Muscle layer of duodenum (tissue), 2 donors: ENCODE results near the gene ERI3.

Experiments
- H3K27ac ChIP-seq: one replicate; pipeline ENCODE4 v1.7.0; 2013; ENCODE audit warnings: mild to moderate bottlenecking, low read length
- H3K27me3 ChIP-seq: one replicate; pipeline ENCODE4 v1.7.0; 2013; ENCODE audit warnings: low read depth, mild to moderate bottlenecking, control low read depth, low read length
- H3K36me3 ChIP-seq, 2 donors: one replicate each; pipeline ENCODE4 v1.7.0; 2013; ENCODE audit warnings: low read length in 2 of 2, control low read depth in 1 of 2, mild to moderate bottlenecking in 1 of 2; ENCODE audit not compliant: insufficient read depth in 2 of 2, control insufficient read depth in 1 of 2
- H3K4me1 ChIP-seq, 2 donors: one replicate each; pipeline ENCODE4 v1.7.0; 2013; ENCODE audit warnings: low read length in 2 of 2, mild to moderate bottlenecking in 2 of 2, control low read depth in 1 of 2, moderate library complexity in 1 of 2; ENCODE audit not compliant: insufficient read depth in 2 of 2, control insufficient read depth in 1 of 2
- H3K4me3 ChIP-seq, 2 donors: one replicate each; pipeline ENCODE4 v1.7.0; 2013; ENCODE audit warnings: low read length in 2 of 2, low read depth in 1 of 2, mild to moderate bottlenecking in 1 of 2
- H3K9me3 ChIP-seq, 2 donors: one replicate each; pipeline ENCODE4 v1.7.0; 2013; ENCODE audit warnings: low read length in 2 of 2, control low read depth in 1 of 2, mild to moderate bottlenecking in 1 of 2; ENCODE audit not compliant: control insufficient read depth in 1 of 2
- donor health status: healthy.

The ERI3 gene

DNA sequence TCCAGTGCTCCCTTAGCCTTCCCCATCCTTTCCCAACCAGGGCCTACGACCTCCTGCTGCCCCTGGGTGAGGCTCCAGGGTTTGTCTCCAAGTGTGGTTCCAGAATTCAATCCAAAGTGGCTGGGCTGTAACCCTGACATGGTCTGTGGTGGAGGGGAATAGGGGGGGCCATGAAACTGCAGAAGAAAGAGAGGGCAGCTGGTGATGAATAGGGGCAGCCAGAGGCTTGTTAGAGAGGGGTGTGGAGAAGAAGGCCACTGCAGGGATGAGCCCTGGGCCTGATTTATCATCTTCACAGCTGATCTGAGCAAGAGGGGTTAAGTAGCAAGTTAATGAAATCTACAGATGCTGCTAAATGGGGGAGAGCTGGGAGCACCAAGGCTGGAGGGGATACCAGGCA, 12.9 kb upstream of the ERI3 start:
- no peaks in the 10 kb centered on the region for H3K4me1 ChIP-seq
- H3K36me3 ChIP-seq, result no peaks in the 10 kb centered on the region
- H3K27ac ChIP-seq, result no peak overlapping the region
- H3K9me3 ChIP-seq, result no peaks in the 10 kb centered on the region
- no peak overlapping the region for H3K4me3 ChIP-seq
- H3K27me3 ChIP-seq, result no peaks in the 10 kb centered on the region

DNA sequence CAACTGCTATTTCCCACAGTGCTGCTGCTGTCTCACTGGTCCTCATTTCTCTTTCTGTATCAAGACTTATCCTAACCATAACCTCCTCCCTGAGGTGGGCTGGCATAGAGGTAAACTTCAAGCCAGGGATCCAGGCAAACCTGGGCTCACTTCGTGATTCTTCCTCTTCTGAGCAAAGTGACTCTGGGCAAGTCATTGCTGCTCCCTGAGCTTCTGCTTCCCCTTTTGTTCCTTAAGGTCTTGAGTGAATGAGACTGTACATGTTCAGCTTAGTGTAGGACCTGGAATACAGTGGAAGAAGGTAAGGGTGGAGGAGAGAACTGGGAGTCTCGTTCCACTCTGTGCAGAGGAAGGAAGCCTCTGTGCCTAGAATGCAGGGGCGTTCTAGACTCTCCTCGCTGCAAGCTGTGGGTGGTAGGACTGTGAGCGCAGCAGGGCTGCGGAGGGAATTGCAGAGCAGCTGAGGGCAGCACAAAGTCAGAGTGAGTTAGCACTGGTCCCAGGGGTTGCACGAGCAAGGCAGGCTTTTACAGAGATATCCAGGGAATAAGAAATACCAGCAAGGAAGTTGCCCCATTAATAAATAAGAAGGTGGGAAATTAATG, 11.4 kb upstream of the ERI3 start:
- Histone ChIP-seq H3K4me1 (no peaks in the 10 kb centered on the region), H3K4me3 (no peak overlapping the region), H3K27ac (no peak overlapping the region), H3K36me3 (no peaks in the 10 kb centered on the region), H3K27me3 (no peaks in the 10 kb centered on the region), H3K9me3 (no peaks in the 10 kb centered on the region)

DNA sequence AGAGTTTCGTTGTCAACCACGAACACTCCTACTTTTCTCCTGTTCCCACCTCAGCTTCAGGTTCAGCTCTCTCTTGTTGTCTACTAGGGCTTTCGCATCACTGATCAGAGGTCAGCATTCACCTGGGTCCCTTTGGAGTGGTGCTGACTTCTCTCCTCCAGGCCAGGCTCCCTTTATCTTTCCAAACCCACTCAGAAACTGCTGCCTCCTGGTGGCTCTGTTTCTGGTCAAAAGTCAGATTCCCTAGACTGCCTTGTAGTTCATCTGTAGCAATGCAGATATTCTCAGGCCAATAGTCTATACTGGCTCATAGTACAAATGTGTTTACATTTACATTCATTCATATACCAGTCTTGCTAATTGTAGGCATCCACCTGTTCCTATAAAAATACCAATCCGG, 6.4 kb upstream of the ERI3 start:
- H3K4me3 ChIP-seq, result no peak overlapping the region
- no peaks in the 10 kb centered on the region for H3K27me3 ChIP-seq
- no peaks in the 10 kb centered on the region for H3K4me1 ChIP-seq
- H3K36me3 ChIP-seq, result no peaks in the 10 kb centered on the region
- H3K27ac ChIP-seq, result no peak overlapping the region
- no peaks in the 10 kb centered on the region for H3K9me3 ChIP-seq

DNA sequence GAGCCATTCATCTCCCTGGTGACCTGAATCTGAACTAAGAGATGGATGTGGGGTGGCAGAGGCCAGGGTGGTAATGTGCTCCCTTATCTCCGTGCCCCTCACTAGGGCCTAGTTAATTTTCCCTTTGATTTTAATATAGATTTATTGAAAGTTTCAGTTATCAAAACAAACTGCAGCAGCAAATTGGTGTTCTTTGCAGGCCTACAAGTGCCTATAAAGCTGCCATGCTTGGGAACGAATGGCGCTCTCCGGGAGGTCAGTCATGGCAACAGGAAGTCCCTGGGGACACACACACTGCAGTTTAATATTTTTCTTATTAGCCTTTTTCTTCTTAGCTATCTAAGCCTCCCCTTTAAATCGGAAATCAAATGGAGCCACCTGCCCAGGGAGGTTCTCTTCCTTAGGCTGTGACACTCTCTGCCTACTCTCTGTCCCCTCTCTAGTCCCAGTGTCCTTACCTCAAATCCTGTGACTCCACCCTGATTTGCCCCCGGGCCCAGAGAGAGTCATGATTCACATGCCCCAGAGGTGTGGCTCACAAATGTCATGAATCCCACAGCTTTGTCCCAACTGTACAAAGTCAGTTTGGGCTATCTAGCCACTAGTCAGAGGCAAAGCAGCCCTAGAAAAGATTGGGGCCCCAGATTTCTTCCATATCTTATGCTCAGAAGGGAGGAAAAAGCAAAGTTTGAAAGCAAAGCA, 4.3 kb upstream of the ERI3 start:
- H3K9me3 ChIP-seq, result no peaks in the 10 kb centered on the region
- peaks cover 2 to 6% of the 10 kb centered on the region in 2 donors for H3K4me1 ChIP-seq
- H3K36me3 ChIP-seq, result no peaks in the 10 kb centered on the region
- H3K4me3 ChIP-seq, result no peak overlapping the region
- H3K27ac ChIP-seq, result no peak overlapping the region
- H3K27me3 ChIP-seq, result no peaks in the 10 kb centered on the region

DNA sequence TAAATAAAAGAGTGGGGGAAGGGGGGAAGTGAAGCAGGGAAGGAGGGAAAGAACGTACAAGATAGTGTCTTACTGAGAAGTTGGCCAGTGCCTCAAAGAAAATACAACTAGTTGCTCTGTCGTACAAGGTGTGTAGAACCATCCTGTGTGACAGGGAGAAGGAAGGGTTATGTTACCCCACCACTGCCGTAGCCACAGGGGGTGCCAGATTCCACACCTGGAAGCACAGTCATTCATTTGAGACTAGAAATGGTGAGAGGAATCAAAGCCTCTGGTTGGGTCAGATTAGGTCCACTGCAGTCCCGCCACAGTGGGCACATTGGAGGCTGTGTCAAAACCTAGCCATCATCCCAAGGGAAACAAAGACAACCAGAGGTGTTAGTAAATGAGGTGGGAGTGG, 2.7 kb upstream of the ERI3 start:
- no peak overlapping the region for H3K27ac ChIP-seq
- H3K36me3 ChIP-seq, result no peaks in the 10 kb centered on the region
- no peak overlapping the region for H3K4me3 ChIP-seq
- peaks cover 6 to 20% of the 10 kb centered on the region in 2 donors for H3K4me1 ChIP-seq
- no peaks in the 10 kb centered on the region for H3K9me3 ChIP-seq
- no peaks in the 10 kb centered on the region for H3K27me3 ChIP-seq

DNA sequence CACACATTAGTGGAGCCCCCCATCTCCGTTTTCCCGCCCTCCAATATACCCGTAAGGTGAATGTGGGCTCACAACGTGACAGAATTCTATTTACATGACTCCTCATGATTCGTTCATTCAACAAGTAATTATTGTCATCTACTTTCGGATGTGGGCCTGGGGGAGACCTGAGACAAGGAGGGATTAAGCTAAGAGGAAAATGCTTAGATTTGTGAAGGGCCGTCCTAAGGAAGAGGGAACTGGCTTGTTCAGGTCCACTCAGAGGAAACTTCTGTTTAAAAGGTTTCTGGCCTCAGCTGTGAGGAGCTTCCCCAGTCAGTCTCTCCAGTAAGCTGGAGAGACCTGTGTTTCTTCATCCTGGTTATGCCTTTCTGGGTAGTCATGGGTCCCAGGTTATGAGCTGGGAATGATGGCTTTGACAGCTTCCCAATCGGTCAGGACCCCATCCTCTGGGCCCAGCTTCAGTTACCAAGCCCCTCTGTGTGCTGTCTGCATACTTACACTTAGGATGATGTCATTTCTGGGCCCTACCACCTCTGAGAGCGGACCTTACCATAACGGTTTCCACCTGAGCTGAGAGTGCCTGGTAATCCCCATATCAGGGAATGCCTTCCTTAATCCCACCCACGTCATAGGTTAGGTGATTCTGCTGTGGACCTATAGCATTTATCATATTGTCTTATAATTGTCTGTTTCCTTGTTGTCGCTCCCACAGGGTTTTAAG, 687 bp upstream of the ERI3 start:
- Histone ChIP-seq H3K27ac (no peak overlapping the region), H3K9me3 (no peaks in the 10 kb centered on the region), H3K36me3 (no peaks in the 10 kb centered on the region), H3K27me3 (no peaks in the 10 kb centered on the region), H3K4me1 (peaks cover 6 to 20% of the 10 kb centered on the region in 2 donors), H3K4me3 (peak overlapping the region; percentile 51 to 99)

DNA sequence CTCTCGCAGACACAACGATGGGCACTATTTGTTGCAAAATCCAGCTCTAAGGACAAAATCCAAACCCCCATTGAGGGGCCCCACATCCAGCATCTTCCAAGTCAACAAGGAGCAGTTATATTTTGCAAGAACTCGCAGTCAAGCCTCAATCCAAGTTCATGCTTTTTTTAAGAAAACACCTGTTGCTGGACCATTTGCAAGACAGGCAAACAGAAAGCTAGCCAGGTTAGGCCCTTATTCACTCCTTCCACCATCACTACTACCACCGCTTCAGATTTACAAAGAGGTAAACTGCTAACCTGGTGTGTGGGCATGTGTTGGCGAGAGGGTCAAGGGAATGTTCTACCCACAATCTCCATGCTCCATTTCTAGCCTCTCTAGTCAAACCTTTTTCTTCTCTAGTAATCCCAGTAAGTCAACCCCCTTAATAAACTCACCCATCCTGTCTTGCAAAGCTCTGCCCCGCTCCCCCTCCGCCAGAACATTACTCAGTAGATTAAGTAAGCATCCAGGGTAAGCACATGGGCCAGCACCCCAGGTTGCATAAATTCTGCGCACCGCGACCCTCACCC, 703 bp downstream of the ERI3 start:
- H3K27ac ChIP-seq, result peak overlapping the region; percentile 14
- no peaks in the 10 kb centered on the region for H3K9me3 ChIP-seq
- H3K4me3 ChIP-seq, result peak overlapping the region; percentile 76 to 99
- H3K27me3 ChIP-seq, result no peaks in the 10 kb centered on the region
- H3K36me3 ChIP-seq, result no peaks in the 10 kb centered on the region
- peaks cover 6 to 20% of the 10 kb centered on the region in 2 donors for H3K4me1 ChIP-seq

DNA sequence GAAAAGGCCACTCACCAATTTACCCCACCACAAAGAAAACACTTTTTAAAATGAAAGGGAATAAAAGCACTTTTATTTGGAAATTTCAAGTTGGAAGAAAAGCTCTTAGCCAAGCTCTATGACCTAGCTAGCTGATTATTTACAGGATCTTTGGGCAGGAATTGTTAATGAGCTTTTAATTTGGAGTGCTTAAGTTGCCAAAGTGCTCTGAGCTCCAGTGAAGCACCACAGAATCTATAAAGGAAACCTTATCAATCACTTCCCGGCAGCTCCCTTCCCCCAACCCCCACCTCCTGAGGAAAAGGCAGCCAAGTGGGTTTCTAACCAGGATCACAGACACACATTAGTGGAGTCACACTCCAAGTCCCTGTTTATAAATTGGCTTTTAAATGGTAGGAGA, 1.5 kb downstream of the ERI3 start:
- Histone ChIP-seq H3K27me3 (no peaks in the 10 kb centered on the region), H3K36me3 (no peaks in the 10 kb centered on the region), H3K27ac (no peak overlapping the region), H3K4me1 (peaks cover 6 to 20% of the 10 kb centered on the region in 2 donors), H3K4me3 (no peak overlapping the region), H3K9me3 (no peaks in the 10 kb centered on the region)

DNA sequence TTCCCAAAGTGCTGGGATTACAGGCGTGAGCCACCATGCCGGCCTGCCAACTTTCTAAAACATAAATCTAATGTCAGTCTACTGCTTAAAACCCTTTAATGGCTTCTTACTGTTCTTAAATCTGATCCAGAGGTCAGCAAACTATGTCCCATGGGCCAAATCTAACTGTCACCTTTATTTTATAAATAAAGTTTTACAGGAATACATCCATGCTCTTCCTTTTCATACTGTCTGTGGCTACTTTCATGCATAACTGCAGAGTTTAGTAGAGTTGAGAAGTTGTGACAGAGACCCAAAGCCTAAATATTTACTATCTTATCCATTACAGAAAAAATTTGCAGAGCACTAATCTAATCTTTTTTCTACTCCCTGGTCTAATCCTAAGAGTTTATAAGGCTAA, 3.8 kb downstream of the ERI3 start:
- Histone ChIP-seq H3K27ac (no peak overlapping the region), H3K27me3 (no peaks in the 10 kb centered on the region), H3K4me3 (no peak overlapping the region), H3K4me1 (peaks cover 6 to 30% of the 10 kb centered on the region in 2 donors), H3K36me3 (no peaks in the 10 kb centered on the region), H3K9me3 (no peaks in the 10 kb centered on the region)

DNA sequence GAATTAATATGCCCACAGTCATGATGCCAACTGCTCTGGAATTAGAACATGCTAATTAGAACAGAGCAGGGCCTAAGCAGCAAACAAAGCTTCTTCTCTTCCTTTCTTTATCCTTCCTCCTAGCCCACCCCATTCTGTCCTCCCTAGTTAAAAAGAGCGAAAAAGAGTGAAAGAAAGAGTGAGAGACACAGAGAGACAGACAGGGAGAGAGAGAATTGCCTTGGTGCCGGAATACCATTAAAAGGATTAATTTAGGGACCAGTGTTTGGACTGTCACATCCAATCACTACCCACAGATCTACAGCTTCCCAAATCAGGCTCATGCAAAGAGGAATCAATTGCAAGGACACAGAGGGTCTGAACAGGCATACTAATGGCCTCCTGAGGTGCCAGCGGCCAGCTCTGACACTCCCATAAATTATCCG, 7.0 kb downstream of the ERI3 start:
- H3K4me1 ChIP-seq, result peaks cover 0 to 23% of the 10 kb centered on the region in 2 donors
- H3K4me3 ChIP-seq, result no peak overlapping the region
- no peaks in the 10 kb centered on the region for H3K9me3 ChIP-seq
- no peaks in the 10 kb centered on the region for H3K36me3 ChIP-seq
- H3K27me3 ChIP-seq, result no peaks in the 10 kb centered on the region
- H3K27ac ChIP-seq, result no peak overlapping the region

DNA sequence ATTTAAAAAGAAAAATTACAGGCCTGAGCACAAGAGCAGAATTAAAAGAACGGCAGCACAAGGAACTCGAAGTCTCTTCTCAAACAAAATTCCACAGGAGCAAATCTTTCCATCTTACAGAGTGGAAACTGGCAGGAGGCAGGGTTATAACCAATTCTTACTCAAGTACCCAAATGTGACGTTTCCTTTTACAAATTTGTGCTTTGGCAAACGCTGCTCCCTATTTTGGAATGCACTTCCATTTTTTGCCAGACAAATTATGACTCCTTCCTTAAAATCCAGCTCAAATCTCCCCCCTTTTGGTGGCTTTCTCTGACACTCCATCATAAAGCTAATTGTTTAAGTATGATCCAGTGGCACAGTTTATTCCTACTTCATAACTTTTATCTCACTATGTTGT, 7.8 kb downstream of the ERI3 start:
- H3K27ac ChIP-seq, result no peak overlapping the region

More for the DNA sequence above, 7.8 kb downstream of the ERI3 start:
- Histone ChIP-seq H3K4me1 (peaks cover 0 to 20% of the 10 kb centered on the region in 2 donors), H3K36me3 (no peaks in the 10 kb centered on the region), H3K27me3 (no peaks in the 10 kb centered on the region), H3K9me3 (no peaks in the 10 kb centered on the region), H3K4me3 (no peak overlapping the region)
